NCI-H2107 treated with DMSO at 0.1 percent for 48 hours (cell line): ENCODE measurements around the gene CSF2RB.

Experiments used
- DNase-seq: peaks from one replicate; lab custom pipeline; 2025; ENCODE audit not compliant: unreplicated experiment; lab: John Stamatoyannopoulos, UW

CSF2RB gene

GRCh38 chr22:36934418-36935312, 21.2 kb downstream of the CSF2RB start:
- no peak for DNase-seq

- DNase-seq: no peak
Measured at GRCh38 chr22:36935313-36935610, 21.8 kb downstream of the CSF2RB start.

- DNase-seq: no peak
Measured at GRCh38 chr22:36935694-36936093, 22.3 kb downstream of the CSF2RB start.

DNA sequence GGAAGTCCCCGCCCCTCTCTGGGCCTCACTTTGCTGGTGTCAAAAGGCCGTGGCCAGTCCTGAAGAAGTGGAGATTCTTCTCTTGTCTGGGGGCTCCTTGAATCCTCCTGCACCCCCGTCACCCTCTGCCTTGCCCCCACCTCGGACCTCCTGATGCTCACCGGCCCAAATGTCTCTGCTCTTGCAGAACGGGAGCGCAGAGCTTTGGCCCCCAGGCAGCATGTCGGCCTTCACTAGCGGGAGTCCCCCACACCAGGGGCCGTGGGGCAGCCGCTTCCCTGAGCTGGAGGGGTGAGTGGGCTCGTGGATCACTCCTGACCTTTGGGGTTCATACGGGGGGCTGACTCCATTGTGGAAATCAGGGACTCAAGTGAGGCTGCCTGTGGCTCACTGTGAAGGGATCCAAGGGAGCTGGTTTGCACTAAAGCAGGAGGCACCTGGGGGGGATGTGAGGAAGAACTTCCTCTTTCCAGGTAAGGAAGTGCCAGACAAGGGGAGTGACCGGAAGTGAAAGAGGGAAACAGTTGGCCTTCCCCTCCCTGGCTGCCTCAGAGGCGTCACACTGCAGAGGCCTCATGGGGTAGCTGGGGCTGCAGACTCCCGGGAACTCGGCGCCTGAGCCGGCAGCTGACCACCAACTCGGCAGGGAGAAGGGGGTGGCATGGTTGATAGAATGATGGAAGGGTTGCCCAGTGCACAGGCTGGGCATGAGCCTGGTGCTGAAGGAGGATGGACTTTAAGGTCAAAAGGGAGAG, 23.1 kb downstream of the CSF2RB start:
- DNase-seq: no peak

GRCh38 chr22:36937319-36938027, 24.0 kb downstream of the CSF2RB start:
- DNase-seq: no peak

DNA sequence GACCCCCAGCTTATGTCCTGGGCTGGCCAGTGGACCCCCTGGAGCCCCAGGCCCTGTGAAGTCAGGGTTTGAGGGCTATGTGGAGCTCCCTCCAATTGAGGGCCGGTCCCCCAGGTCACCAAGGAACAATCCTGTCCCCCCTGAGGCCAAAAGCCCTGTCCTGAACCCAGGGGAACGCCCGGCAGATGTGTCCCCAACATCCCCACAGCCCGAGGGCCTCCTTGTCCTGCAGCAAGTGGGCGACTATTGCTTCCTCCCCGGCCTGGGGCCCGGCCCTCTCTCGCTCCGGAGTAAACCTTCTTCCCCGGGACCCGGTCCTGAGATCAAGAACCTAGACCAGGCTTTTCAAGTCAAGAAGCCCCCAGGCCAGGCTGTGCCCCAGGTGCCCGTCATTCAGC, 24.6 kb downstream of the CSF2RB start:
- no peak for DNase-seq

- DNase-seq: no peak
Measured at GRCh38 chr22:36938886-36939285, 25.5 kb downstream of the CSF2RB start.

- no peak for DNase-seq
Measured at GRCh38 chr22:36940676-36941075, 27.2 kb downstream of the CSF2RB start.

GRCh38 chr22:36942556-36942955, 29.1 kb downstream of the CSF2RB start:
- DNase-seq: no peak

- no peak for DNase-seq
Measured at GRCh38 chr22:36946421-36947158, 33.2 kb downstream of the CSF2RB start.

DNA sequence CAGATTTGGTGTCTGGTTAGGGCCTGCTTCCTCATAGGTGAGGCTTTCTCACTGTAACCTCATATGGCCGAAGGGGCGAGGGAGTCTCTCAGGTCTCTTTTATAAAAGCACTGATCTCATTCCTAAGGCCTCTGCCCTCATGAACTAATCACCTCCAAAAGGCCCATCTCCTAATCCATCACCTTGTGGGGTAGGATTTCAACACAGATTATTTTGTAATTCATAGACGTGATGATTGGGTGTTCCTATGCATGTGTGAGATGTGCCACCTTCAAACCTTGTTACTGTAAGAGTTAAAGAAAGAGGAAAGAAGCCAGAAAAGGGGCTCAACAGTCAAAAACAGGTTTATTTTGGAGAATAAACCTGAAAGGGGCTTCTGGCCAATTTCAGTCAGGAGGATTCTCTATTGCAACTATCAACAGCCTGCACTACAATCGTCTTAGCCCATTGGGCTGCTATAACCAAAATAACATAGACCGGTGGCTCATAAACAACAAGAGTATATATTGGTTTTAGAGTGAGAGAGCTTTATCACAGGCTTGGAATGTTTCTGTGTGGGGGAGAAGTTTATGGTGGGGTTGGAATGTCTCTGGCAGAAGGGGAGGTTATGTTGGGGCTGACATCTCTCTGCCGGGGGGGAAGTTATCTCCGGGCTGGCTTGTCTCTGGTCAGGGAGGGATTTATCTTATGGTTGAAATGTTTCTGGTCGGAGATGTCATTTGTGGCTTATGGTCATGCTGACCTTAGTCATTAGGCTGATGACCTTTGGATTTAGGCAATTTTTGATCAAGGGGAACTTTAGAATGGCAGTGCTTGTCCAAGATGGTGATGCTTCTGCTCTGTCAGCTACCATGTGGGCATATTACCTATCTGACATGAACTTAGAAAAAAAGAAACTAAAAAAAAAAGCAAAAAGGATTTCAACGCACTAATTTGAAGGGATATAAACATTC, 35.1 kb downstream of the CSF2RB start:
- DNase-seq: no peak

DNA sequence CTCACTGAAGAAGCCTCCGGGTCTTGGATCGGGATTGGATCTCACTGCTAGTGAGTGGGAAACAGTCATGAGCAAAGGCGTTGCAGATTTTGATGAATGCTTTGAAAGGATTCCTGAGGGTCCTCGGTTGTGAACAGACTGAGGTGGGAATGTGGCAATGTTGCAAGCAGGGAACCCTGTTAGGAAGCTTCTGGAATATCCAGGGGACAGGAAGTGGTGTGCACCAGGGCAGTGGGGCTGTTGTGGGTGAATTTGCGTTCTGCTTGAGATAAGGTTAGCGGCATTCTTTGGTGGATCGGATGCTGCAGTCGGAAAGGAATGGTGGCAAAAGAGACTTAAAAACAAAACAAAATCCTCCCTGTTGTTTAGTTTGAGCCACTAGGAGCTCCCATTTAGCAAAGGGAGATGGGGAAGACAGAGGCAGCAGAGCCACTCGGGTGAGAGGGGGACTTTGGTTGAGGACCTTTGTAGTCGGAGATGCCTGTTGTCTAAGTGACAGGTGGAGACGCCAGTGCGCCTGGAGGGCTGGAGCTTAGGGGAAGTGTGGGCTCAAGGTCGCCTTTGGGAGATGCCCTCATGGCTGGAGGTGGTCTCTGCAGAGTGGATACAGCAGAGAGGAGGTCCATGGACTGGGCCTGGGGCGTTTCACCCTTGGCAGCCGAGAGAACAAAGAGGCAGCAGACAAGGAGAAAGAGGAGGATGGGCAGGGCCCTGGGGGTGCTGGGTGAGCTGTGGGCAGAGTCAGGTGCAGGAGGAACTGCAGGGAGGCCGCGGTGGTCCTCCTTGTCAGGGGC, 37.6 kb downstream of the CSF2RB start:
- no peak for DNase-seq

GRCh38 chr22:36951746-36952145, 38.3 kb downstream of the CSF2RB start:
- DNase-seq: no peak

DNA sequence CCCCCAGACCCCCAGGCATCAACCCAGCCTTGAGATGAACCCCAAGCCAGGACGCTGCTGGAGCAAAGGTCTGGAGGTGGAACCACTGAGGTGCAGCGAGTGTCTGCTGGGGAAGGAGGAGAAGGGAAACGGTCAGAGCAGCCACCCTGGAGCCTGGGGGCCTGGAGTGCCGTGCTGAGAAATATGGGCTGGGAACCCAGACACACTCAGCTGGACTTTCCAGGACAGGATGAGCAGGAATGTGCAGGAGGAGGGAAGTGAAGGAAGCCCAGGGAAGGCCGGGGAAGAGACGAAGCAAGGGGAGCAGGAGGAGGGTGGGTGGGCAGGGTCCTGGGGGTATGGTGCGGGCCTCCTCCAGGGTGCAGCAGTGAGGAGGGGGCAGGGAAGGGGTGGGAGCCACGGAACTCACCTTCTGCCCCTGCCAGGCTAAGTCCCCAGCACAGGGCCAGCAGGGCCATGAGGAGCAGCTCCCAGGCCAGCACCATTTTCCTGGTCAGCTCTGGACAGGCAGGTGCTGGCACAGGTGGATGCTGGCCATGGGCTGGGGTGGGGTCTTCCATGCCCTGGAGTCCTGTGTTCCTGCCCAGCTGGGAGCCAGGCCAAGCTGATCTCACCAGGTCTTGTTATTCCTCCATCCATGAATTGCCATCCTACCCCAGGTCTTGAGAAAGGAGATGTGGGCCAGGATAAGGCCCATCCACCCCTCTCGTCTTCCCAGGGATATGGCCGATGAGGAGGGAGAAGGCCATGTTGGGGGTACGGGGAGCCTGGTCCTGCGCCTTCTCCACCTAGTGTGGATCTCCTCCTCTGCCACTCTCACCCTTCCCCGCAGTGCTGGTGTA, 40.0 kb downstream of the CSF2RB start:
- DNase-seq: no peak

GRCh38 chr22:36954251-36955014, 41.0 kb downstream of the CSF2RB start:
- DNase-seq: no peak

GRCh38 chr22:36955691-36956090, 42.3 kb downstream of the CSF2RB start:
- no peak for DNase-seq

- no peak for DNase-seq
Measured at GRCh38 chr22:36958366-36958765, 44.9 kb downstream of the CSF2RB start.

- DNase-seq: no peak
Measured at GRCh38 chr22:36961626-36962025, 48.2 kb downstream of the CSF2RB start.
